DMS153 treated with DMSO at 0.1 percent for 48 hours (cell line): ENCODE measurements around the gene TXNDC2.

Source experiments
- DNase-seq: peaks from one replicate; lab custom pipeline; 2025; ENCODE audit not compliant: unreplicated experiment; lab: John Stamatoyannopoulos, UW

The TXNDC2 gene

GRCh38 chr18:9930299-9930884 lies 44.6 kb downstream of the TXNDC2 start:
- DNase-seq = no peak

- no peak for DNase-seq
Observed at GRCh38 chr18:9931146-9931545, 45.4 kb downstream of the TXNDC2 start.

- no peak for DNase-seq
Observed at GRCh38 chr18:9931678-9932077, 45.9 kb downstream of the TXNDC2 start.

GRCh38 chr18:9933865-9934264 lies 48.1 kb downstream of the TXNDC2 start:
- DNase-seq = no peak

- DNase-seq = no peak
Observed at GRCh38 chr18:9934274-9934673, 48.5 kb downstream of the TXNDC2 start.
